GM18870 (cell line): Measurements from ENCODE around the gene ARPC1B.
"Not testable (repeated sequence)": the region's sequence is repeated elsewhere in the genome, so short reads cannot be mapped to it uniquely, and the experiment has no call there.

ENCODE experiments used
- ATAC-seq: cut with Tn5 transposase; IDR thresholded peaks from one replicate; pipeline ENCODE4 v1.9.1; 2021; ENCODE audit warnings: moderate library complexity; ENCODE audit not compliant: unreplicated experiment

ARPC1B gene

GRCh38 chr7:99374111-99375064, at the start of gene ARPC1B:
TSS of gene ARPC1B (plus strand) at chr7:99374730. CDS start at chr7:99385715, 10,985 bp downstream.
- ATAC-seq = peak; percentile 35

GRCh38 chr7:99325001-99325493, 49.5 kb upstream of the ARPC1B start:
- no peak for ATAC-seq

GRCh38 chr7:99325592-99326407, 48.7 kb upstream of the ARPC1B start, which contains the start of gene ARPC1A:
TSS of gene ARPC1A (plus strand) at chr7:99325898. CDS start at chr7:99333354, 7,456 bp downstream.
- peak; percentile 51 for ATAC-seq

- ATAC-seq = no peak
Measured at GRCh38 chr7:99326408-99326782, 48.1 kb upstream of the ARPC1B start.

- ATAC-seq = not testable (repeated sequence)
Measured at GRCh38 chr7:99330314-99330961, 44.1 kb upstream of the ARPC1B start.

GRCh38 chr7:99331002-99331401, 43.5 kb upstream of the ARPC1B start:
- no peak for ATAC-seq

- no peak for ATAC-seq
Measured at GRCh38 chr7:99339595-99339994, 34.9 kb upstream of the ARPC1B start.

- no peak for ATAC-seq
Measured at GRCh38 chr7:99340659-99341058, 33.9 kb upstream of the ARPC1B start.

GRCh38 chr7:99344061-99344647, 30.4 kb upstream of the ARPC1B start:
- ATAC-seq = no peak

- not testable (repeated sequence) for ATAC-seq
Measured at GRCh38 chr7:99350641-99351040, 23.9 kb upstream of the ARPC1B start.

GRCh38 chr7:99352247-99352646, 22.3 kb upstream of the ARPC1B start:
- no peak for ATAC-seq

GRCh38 chr7:99355098-99355497, 19.4 kb upstream of the ARPC1B start:
- no peak for ATAC-seq

GRCh38 chr7:99357701-99358490, 16.6 kb upstream of the ARPC1B start:
- ATAC-seq = no peak

GRCh38 chr7:99358521-99358920, 16.0 kb upstream of the ARPC1B start:
- not testable (repeated sequence) for ATAC-seq

GRCh38 chr7:99359465-99360154, 14.9 kb upstream of the ARPC1B start:
- no peak for ATAC-seq

- ATAC-seq = no peak
Measured at GRCh38 chr7:99362801-99363200, 11.7 kb upstream of the ARPC1B start.

GRCh38 chr7:99363286-99363685, 11.2 kb upstream of the ARPC1B start:
- no peak for ATAC-seq

GRCh38 chr7:99365318-99366141, 9.0 kb upstream of the ARPC1B start:
- no peak for ATAC-seq
